ENCODE measurements around the gene ACP4.

Gene ACP4

GRCh38 chr19:50796634-50797428 is 6.6 kb downstream of the ACP4 start:
- no peak for TF ChIP-seq CTCF (IDR thresholded peaks at IDR 0.05; ENCODE audit: low read depth, low read length)

GRCh38 chr19:50797429-50797780 is 7.2 kb downstream of the ACP4 start:
- H3K4me3 ChIP-seq (ENCODE audit: low read depth, low read length), result no peak overlapping the region
- TF ChIP-seq CTCF (IDR thresholded peaks at IDR 0.05; ENCODE audit: low read depth, low read length), result no peak

More at GRCh38 chr19:50796634-50797428, 6.6 kb downstream of the ACP4 start:
- no peak overlapping the region for H3K4me3 ChIP-seq (ENCODE audit: low read depth, low read length)

GRCh38 chr19:50797781-50798658 is 7.8 kb downstream of the ACP4 start:
- no peak overlapping the region for H3K4me3 ChIP-seq (ENCODE audit: low read depth, low read length)
- TF ChIP-seq CTCF (IDR thresholded peaks at IDR 0.05; ENCODE audit: low read depth, low read length), result no peak

GRCh38 chr19:50798659-50799546 is 8.7 kb downstream of the ACP4 start:
- no peak overlapping the region for H3K4me3 ChIP-seq (ENCODE audit: low read depth, low read length)

GRCh38 chr19:50799547-50799851 is 9.3 kb downstream of the ACP4 start:
- no peak overlapping the region for H3K4me3 ChIP-seq (ENCODE audit: low read depth, low read length)
- TF ChIP-seq CTCF (IDR thresholded peaks at IDR 0.05; ENCODE audit: low read depth, low read length), result no peak

More at GRCh38 chr19:50798659-50799546, 8.7 kb downstream of the ACP4 start:
- TF ChIP-seq CTCF (IDR thresholded peaks at IDR 0.05; ENCODE audit: low read depth, low read length), result no peak

GRCh38 chr19:50801107-50801506 is 10.9 kb downstream of the ACP4 start:
- no peak for TF ChIP-seq CTCF (IDR thresholded peaks at IDR 0.05; ENCODE audit: low read depth, low read length)
- no peak overlapping the region for H3K4me3 ChIP-seq (ENCODE audit: low read depth, low read length)

Measured in WI38 (cell line).